HCT116 (cell line): Measurements from ENCODE around the gene MEAK7. TPM values are rescaled to one million over a fixed set of nuclear protein-coding genes. Genes with fewer than 3 reads are reported as not detected.
A peak's percentile ranks its signal among the peaks of the same experiment; 100 is the strongest.
"Not testable (repeated sequence)": the region's sequence is repeated elsewhere in the genome, so short reads cannot be mapped to it uniquely, and the experiment has no call there.

ENCODE experiments used
- ATAC-seq: fragments of 200-7000 bp; cut with Tn5 transposase; 2 replicates; pipeline ENCODE4 v1.9.1; 2020; ENCODE audit warnings: mild to moderate bottlenecking, moderate library complexity
- BruUV-seq: library from RNA; stranded (reverse); fragments of 400-500 nt; replicated peaks from 2 replicates; lab custom pipeline; 2021; lab: Mats Ljungman, UMichigan
- CTCF ChIA-PET: fragments of 300-600 bp; sonication (Branson Sonifier 250); formaldehyde crosslinking; loops from one replicate; lab custom pipeline; 2021; ENCODE audit warnings: antibody characterized with exemption; lab: Charles Lee
- POLR2A ChIA-PET: fragments of 300-600, 350-600 bp; sonication (Branson Sonifier 250); formaldehyde crosslinking; loops from one replicate; lab custom pipeline; 2021; ENCODE audit warnings: antibody characterized with exemption; lab: Charles Lee
- RAD21 ChIA-PET, 2 experiments: fragments of 300-600 bp; sonication (Branson Sonifier 250); formaldehyde crosslinking; loops; one replicate each; lab custom pipeline; 2023; ENCODE audit warnings: low total read pairs in 2 of 2; ENCODE audit not compliant: uncharacterized antibody in 2 of 2, unreplicated experiment in 2 of 2, low non-redundant PET in 1 of 2; lab: Charles Lee
- DNase-seq: peaks from one replicate; pipeline ENCODE4 v3.0.0-alpha.2; 2010; ENCODE audit warnings: low read depth, low spot score
- H2AFZ ChIP-seq: fragments of 200-600 bp; shearing (Covaris generic), sonication (generic); 2 replicates; pipeline ENCODE4 v1.6.1; 2017; ENCODE audit warnings: low read depth, mixed run types, mixed read lengths, antibody characterized with exemption, low read length; ENCODE audit not compliant: poor library complexity, severe bottlenecking
- H3K27ac ChIP-seq: 2 replicates; pipeline ENCODE4 v1.5.1; 2012; ENCODE audit warnings: low read depth, low read length
- H3K27me3 ChIP-seq: fragments of 200-600 bp; sonication (generic); 2 replicates; pipeline ENCODE4 v1.6.1; 2016; ENCODE audit warnings: mixed run types, low read length, mixed read lengths; ENCODE audit not compliant: insufficient read depth
- H3K36me3 ChIP-seq, 2 experiments: fragments of 200-500 bp in 1 of 2; fragments of 200-600 bp in 1 of 2; sonication (Bioruptor generic) in 1 of 2; sonication (generic) in 1 of 2; 2 replicates each; pipeline versions ENCODE4 v1.5.1 to v1.6.1; 2014 to 2016; ENCODE audit warnings: low read length in 2 of 2, inconsistent platforms in 1 of 2, mixed read lengths in 1 of 2, mixed run types in 1 of 2; ENCODE audit not compliant: insufficient read depth in 2 of 2, control insufficient read depth in 1 of 2
- H3K4me1 ChIP-seq, 2 experiments: fragments of 200-600 bp in 1 of 2; sonication (generic) in 1 of 2; 2 replicates each; pipeline versions ENCODE4 v1.5.1 to v1.6.1; 2012 to 2017; ENCODE audit warnings: low read length in 2 of 2, inconsistent platforms in 1 of 2, mild to moderate bottlenecking in 1 of 2, mixed read lengths in 1 of 2, mixed run types in 1 of 2, moderate library complexity in 1 of 2; ENCODE audit not compliant: insufficient read depth in 2 of 2, control insufficient read depth in 1 of 2
- H3K4me2 ChIP-seq: fragments of 200-600 bp; sonication (generic); 2 replicates; pipeline ENCODE4 v1.6.1; 2017; ENCODE audit warnings: mixed run types, low read length, mixed read lengths
- H3K4me3 ChIP-seq, 2 experiments: fragments of 200-600 bp in 1 of 2; sonication (generic) in 1 of 2; replicated peaks in 1 of 2; 2 replicates each; pipeline ENCODE4 v1.5.1; 2011 to 2016; ENCODE audit warnings: low read length in 2 of 2, control low read depth in 1 of 2, low read depth in 1 of 2, mild to moderate bottlenecking in 1 of 2, mixed read lengths in 1 of 2, mixed run types in 1 of 2
- H3K79me2 ChIP-seq: fragments of 200-600 bp; sonication (generic); 2 replicates; pipeline ENCODE4 v1.6.1; 2017; ENCODE audit warnings: mild to moderate bottlenecking, mixed run types, low read length, moderate library complexity, mixed read lengths; ENCODE audit not compliant: insufficient read depth
- H3K9ac ChIP-seq: fragments of 200-600 bp; sonication (generic); 2 replicates; pipeline ENCODE4 v1.6.1; 2016; ENCODE audit warnings: low read length, mixed read lengths
- H3K9me2 ChIP-seq: fragments of 200-600 bp; sonication (generic), shearing (Covaris generic); 2 replicates; pipeline ENCODE4 v1.6.1; 2017; ENCODE audit warnings: mixed run types, mild to moderate bottlenecking, moderate library complexity; ENCODE audit not compliant: insufficient read depth
- H3K9me3 ChIP-seq, 2 experiments: fragments of 200-500 bp in 1 of 2; fragments of 200-600 bp in 1 of 2; sonication (Bioruptor generic) in 1 of 2; sonication (generic) in 1 of 2; 2 replicates each; pipeline ENCODE4 v1.6.1; 2014 to 2017; ENCODE audit warnings: low read length in 2 of 2, mixed read lengths in 2 of 2, inconsistent platforms in 1 of 2, low read depth in 1 of 2, mild to moderate bottlenecking in 1 of 2, mixed run types in 1 of 2, moderate library complexity in 1 of 2; ENCODE audit not compliant: control insufficient read depth in 1 of 2, insufficient read depth in 1 of 2
- H4K20me1 ChIP-seq: fragments of 200-600 bp; sonication (generic), shearing (Covaris generic); 2 replicates; pipeline ENCODE4 v1.6.1; 2017; ENCODE audit warnings: mixed run types, mild to moderate bottlenecking, moderate library complexity; ENCODE audit not compliant: insufficient read depth
- ATF3 ChIP-seq: IDR thresholded peaks from 2 replicates; pipeline ENCODE4 v1.6.1; 2012
- CTCF ChIP-seq, 3 experiments: fragments of 200-600 bp in 1 of 3; sonication (generic) in 1 of 3; IDR thresholded peaks in 2 of 3; conservative IDR thresholded peaks in 1 of 3; 2 replicates each; pipeline ENCODE4 v1.5.1; 2012 to 2017; ENCODE audit warnings: low read depth in 2 of 3, low read length in 2 of 3, antibody characterized with exemption in 1 of 3, borderline replicate concordance in 1 of 3, control low read depth in 1 of 3, mild to moderate bottlenecking in 1 of 3, mixed read lengths in 1 of 3, mixed run types in 1 of 3, moderate library complexity in 1 of 3; ENCODE audit not compliant: insufficient read depth in 1 of 3
- EZH2 ChIP-seq: fragments of 200-600 bp; sonication (generic); IDR thresholded peaks from 2 replicates; pipeline ENCODE4 v1.6.1; 2017; ENCODE audit warnings: antibody characterized with exemption, mixed run types
- JUND ChIP-seq: IDR thresholded peaks from 2 replicates; pipeline ENCODE4 v1.6.1; 2012
- MAX ChIP-seq: IDR thresholded peaks from 2 replicates; pipeline ENCODE4 v1.6.1; 2012
- POLR2A ChIP-seq: IDR thresholded peaks from 2 replicates; pipeline ENCODE4 v1.7.0; 2011; ENCODE audit warnings: borderline replicate concordance; ENCODE audit not compliant: insufficient read depth, insufficient read length; ENCODE audit errors: extremely low read depth
- SP1 ChIP-seq: IDR thresholded peaks from 2 replicates; pipeline ENCODE4 v1.6.1; 2012; ENCODE audit warnings: low read depth
- SRF ChIP-seq: IDR thresholded peaks from 2 replicates; pipeline ENCODE4 v1.6.1; 2012; ENCODE audit warnings: low read depth
- TCF7L2 ChIP-seq: IDR thresholded peaks from 2 replicates; pipeline ENCODE4 v1.7.0; 2011; ENCODE audit warnings: borderline replicate concordance, inconsistent platforms; ENCODE audit not compliant: insufficient read depth, insufficient read length; ENCODE audit errors: extremely low read depth
- ZBTB33 ChIP-seq: IDR thresholded peaks from 2 replicates; pipeline ENCODE4 v1.6.1; 2011; ENCODE audit warnings: mild to moderate bottlenecking, low read length, moderate library complexity; ENCODE audit not compliant: insufficient replicate concordance; ENCODE audit errors: extremely low read depth
- ZFX ChIP-seq: fragments of 450-650 bp; IDR thresholded peaks from 2 replicates; pipeline ENCODE4 v1.6.1; 2017
- ZNF274 ChIP-seq: fragments of 200-500 bp; sonication (Bioruptor generic); IDR thresholded peaks from 2 replicates; pipeline ENCODE4 v1.6.1; 2014; ENCODE audit warnings: mild to moderate bottlenecking, low read depth, low read length, inconsistent platforms
- intact Hi-C: fragments of 100-400 bp; cut with micrococcal nuclease; formaldehyde crosslinking; loops from 2 replicates; pipeline ENCODE4 v1.10.0; 2022
- total RNA-seq: library from RNA; stranded (reverse); gene quantifications from one replicate; pipeline ENCODE4 v1.2.1, GENCODE V29; 2021; ENCODE audit not compliant: unreplicated experiment

MEAK7 gene
- total RNA-seq, 1 experiment from 2014 or later = 32.2 TPM

- no peak overlapping the region for H3K4me2 ChIP-seq
- H3K9me3 ChIP-seq = peaks cover 0 to 6% of the 10 kb centered on the region in 2 experiments; a peak in 1 of 4 replicates
- no peaks in the 10 kb centered on the region for H3K79me2 ChIP-seq
- H3K9ac ChIP-seq = no peak overlapping the region
- RAD21 ChIA-PET = no interaction called here
- H2AFZ ChIP-seq = no peak overlapping the region
- H4K20me1 ChIP-seq = no peaks in the 10 kb centered on the region
- no peaks in the 10 kb centered on the region for H3K36me3 ChIP-seq
- peaks cover under 1 to 5% of the 10 kb centered on the region in 2 experiments; a peak in 1 of 4 replicates for H3K4me1 ChIP-seq
- POLR2A ChIA-PET = interaction anchor here (1.2 kb wide), 1 partner anchor 16 kb away, joined by 3 read pairs; no protein-coding TSS in a partner anchor
- CTCF ChIA-PET = interaction anchor here (0.9 kb wide), 1 partner anchor 21 kb away, joined by 3 read pairs; no protein-coding TSS in a partner anchor
- DNase-seq (no peak), ATAC-seq (no peak)
- no peak for TF ChIP-seq JUND
- TF ChIP-seq ATF3 = no peak
- no peak for TF ChIP-seq MAX
- no peak for TF ChIP-seq ZFX
- no peak for TF ChIP-seq POLR2A
- no peak for TF ChIP-seq SP1
- no peak for TF ChIP-seq TCF7L2
- TF ChIP-seq EZH2 = no peak
- TF ChIP-seq CTCF (IDR thresholded peaks at IDR 0.05 in 2 of 3, conservative IDR thresholded peaks at IDR 0.05 in 1 of 3; ENCODE audit: borderline replicate concordance in 1 of 3, insufficient read depth in 1 of 3, low read depth in 2 of 3, low read length in 2 of 3) = no peak
- no peak for TF ChIP-seq ZNF274
- TF ChIP-seq ZBTB33 = no peak
- no peak for TF ChIP-seq SRF
- intact Hi-C loops = no loop called here
- no TSS peak for BruUV-seq
- no peaks in the 10 kb centered on the region for H3K9me2 ChIP-seq
- no peak overlapping the region for H3K4me3 ChIP-seq
- H3K27me3 ChIP-seq = no peaks in the 10 kb centered on the region; the same call in 1 of the 2 replicates
- no peak overlapping the region; the same call in 1 of the 2 replicates for H3K27ac ChIP-seq
These were observed 22.5 kb upstream of the MEAK7 start for GRCh38 chr16:84526794-84527531.

- BruUV-seq, CTCF ChIA-PET, H3K27ac ChIP-seq, H3K4me2 ChIP-seq, H3K9me3 ChIP-seq, H3K4me3 ChIP-seq, POLR2A ChIA-PET, intact Hi-C loops, H3K9me2 ChIP-seq, H3K9ac ChIP-seq, H3K36me3 ChIP-seq, H2AFZ ChIP-seq, H4K20me1 ChIP-seq, H3K79me2 ChIP-seq, H3K27me3 ChIP-seq, RAD21 ChIA-PET, DNase-seq: not testable (repeated sequence)
- ATAC-seq = peak; percentile 37; the same call in 1 of the 2 replicates
- H3K4me1 ChIP-seq = peaks cover 0 to 13% of the 10 kb centered on the region in 2 experiments; a peak in 2 of 4 replicates
These were observed 20.6 kb upstream of the MEAK7 start for GRCh38 chr16:84524941-84525581.
